ENCODE data around the gene PLXNC1. TPM values are rescaled to one million over a fixed set of nuclear protein-coding genes. Genes with fewer than 3 reads are reported as not detected.

PLXNC1 gene
- total RNA-seq = 10 to 100 TPM; 14.7 to 20.6 TPM

GRCh38 chr12:94147991-94148738 lies at the start of gene PLXNC1:
TSS of gene PLXNC1 (plus strand) at chr12:94148577. CDS start at chr12:94148972, 395 bp downstream.
- H3K9me3 Mint-ChIP-seq = no peaks in the 10 kb centered on the region
- H3K27me3 Mint-ChIP-seq = peaks cover 0 to 6% of the 10 kb centered on the region in 2 donors
- DNase-seq (ENCODE audit: low spot score) (peak; percentile 83), ATAC-seq (peak; percentile 73 to 86)
- H3K4me3 Mint-ChIP-seq = peak within 1 kb of the TSS; percentile 95
- no peak within 1 kb of the TSS for H3K27ac Mint-ChIP-seq
- peaks cover 16 to 21% of the 10 kb centered on the region in 2 donors for H3K4me1 Mint-ChIP-seq (ENCODE audit: low read depth in 2 of 2)
- no peaks in the 10 kb centered on the region for H3K36me3 Mint-ChIP-seq

GRCh38 chr12:94099191-94099590 lies 49.2 kb upstream of the PLXNC1 start:
- no peak overlapping the region for H3K4me3 Mint-ChIP-seq
- H3K27me3 Mint-ChIP-seq = peaks cover 20 to 32% of the 10 kb centered on the region in 2 donors
- no peaks in the 10 kb centered on the region for H3K9me3 Mint-ChIP-seq
- DNase-seq (ENCODE audit: low spot score) (no peak), ATAC-seq (no peak)
- no peak overlapping the region for H3K27ac Mint-ChIP-seq
- H3K36me3 Mint-ChIP-seq = no peaks in the 10 kb centered on the region
- peaks cover 17 to 18% of the 10 kb centered on the region in 2 donors for H3K4me1 Mint-ChIP-seq (ENCODE audit: low read depth in 2 of 2)

GRCh38 chr12:94099632-94100031 lies 48.7 kb upstream of the PLXNC1 start:
- H3K4me1 Mint-ChIP-seq (ENCODE audit: low read depth in 2 of 2) = peaks cover 17 to 18% of the 10 kb centered on the region in 2 donors
- H3K36me3 Mint-ChIP-seq = no peaks in the 10 kb centered on the region
- no peaks in the 10 kb centered on the region for H3K9me3 Mint-ChIP-seq
- H3K27me3 Mint-ChIP-seq = peaks cover 20 to 37% of the 10 kb centered on the region in 2 donors
- DNase-seq (ENCODE audit: low spot score) = no peak
- H3K27ac Mint-ChIP-seq = no peak overlapping the region
- no peak for ATAC-seq
- H3K4me3 Mint-ChIP-seq = no peak overlapping the region

GRCh38 chr12:94100211-94100627 lies 48.2 kb upstream of the PLXNC1 start:
- Mint-ChIP-seq H3K36me3 (no peaks in the 10 kb centered on the region), H3K4me1 (ENCODE audit: low read depth in 2 of 2) (peaks cover 17 to 18% of the 10 kb centered on the region in 2 donors), H3K9me3 (no peaks in the 10 kb centered on the region), H3K27me3 (peaks cover 23 to 43% of the 10 kb centered on the region in 2 donors), H3K4me3 (peak overlapping the region; percentile 30), H3K27ac (no peak overlapping the region)
- DNase-seq (ENCODE audit: low spot score) (no peak), ATAC-seq (no peak)

- H3K36me3 Mint-ChIP-seq = no peaks in the 10 kb centered on the region
- DNase-seq (ENCODE audit: low spot score) (peak; percentile 87), ATAC-seq (peak; percentile 80 to 87)
- H3K4me1 Mint-ChIP-seq (ENCODE audit: low read depth in 2 of 2) = peaks cover 17 to 18% of the 10 kb centered on the region in 2 donors
- H3K27ac Mint-ChIP-seq = no peak overlapping the region
- peaks cover 23 to 43% of the 10 kb centered on the region in 2 donors for H3K27me3 Mint-ChIP-seq
- no peaks in the 10 kb centered on the region for H3K9me3 Mint-ChIP-seq
- H3K4me3 Mint-ChIP-seq = peak overlapping the region; percentile 88
Measured at GRCh38 chr12:94100990-94101737, 47.2 kb upstream of the PLXNC1 start.

- ATAC-seq (peak; percentile 87 to 89), DNase-seq (ENCODE audit: low spot score) (peak; percentile 88)
- Mint-ChIP-seq H3K4me1 (ENCODE audit: low read depth in 2 of 2) (peaks cover 17 to 18% of the 10 kb centered on the region in 2 donors), H3K36me3 (no peaks in the 10 kb centered on the region), H3K9me3 (no peaks in the 10 kb centered on the region), H3K4me3 (peak overlapping the region; percentile 88), H3K27ac (peak overlapping the region in 1 of 2 donors; percentile 70), H3K27me3 (peaks cover 28 to 43% of the 10 kb centered on the region in 2 donors)
Measured at GRCh38 chr12:94101738-94102660, 46.4 kb upstream of the PLXNC1 start.

GRCh38 chr12:94103986-94104385 lies 44.4 kb upstream of the PLXNC1 start:
- Mint-ChIP-seq H3K27me3 (peaks cover 19 to 46% of the 10 kb centered on the region in 2 donors), H3K4me1 (ENCODE audit: low read depth in 2 of 2) (peaks cover 17 to 18% of the 10 kb centered on the region in 2 donors), H3K9me3 (no peaks in the 10 kb centered on the region), H3K4me3 (no peak overlapping the region), H3K27ac (peak overlapping the region in 1 of 2 donors; percentile 19), H3K36me3 (no peaks in the 10 kb centered on the region)
- ATAC-seq (no peak), DNase-seq (ENCODE audit: low spot score) (no peak)

- no peak overlapping the region for H3K27ac Mint-ChIP-seq
Measured at GRCh38 chr12:94107910-94108309, 40.5 kb upstream of the PLXNC1 start.

GRCh38 chr12:94109160-94109559 lies 39.2 kb upstream of the PLXNC1 start:
- Mint-ChIP-seq H3K4me3 (no peak overlapping the region), H3K4me1 (ENCODE audit: low read depth in 2 of 2) (no peaks in the 10 kb centered on the region), H3K36me3 (no peaks in the 10 kb centered on the region), H3K27me3 (peaks cover 18 to 25% of the 10 kb centered on the region in 2 donors), H3K9me3 (no peaks in the 10 kb centered on the region), H3K27ac (no peak overlapping the region)
- DNase-seq (ENCODE audit: low spot score) (no peak), ATAC-seq (peak; percentile 53)

More at GRCh38 chr12:94107910-94108309, 40.5 kb upstream of the PLXNC1 start:
- DNase-seq (ENCODE audit: low spot score) = no peak
- no peak for ATAC-seq
- H3K4me3 Mint-ChIP-seq = no peak overlapping the region
- peaks cover 22 to 33% of the 10 kb centered on the region in 2 donors for H3K27me3 Mint-ChIP-seq
- no peaks in the 10 kb centered on the region for H3K9me3 Mint-ChIP-seq
- no peaks in the 10 kb centered on the region for H3K36me3 Mint-ChIP-seq
- no peaks in the 10 kb centered on the region for H3K4me1 Mint-ChIP-seq (ENCODE audit: low read depth in 2 of 2)

- Mint-ChIP-seq H3K27me3 (peaks cover 13 to 14% of the 10 kb centered on the region in 2 donors), H3K9me3 (no peaks in the 10 kb centered on the region), H3K4me1 (ENCODE audit: low read depth in 2 of 2) (no peaks in the 10 kb centered on the region), H3K4me3 (no peak overlapping the region), H3K27ac (no peak overlapping the region), H3K36me3 (no peaks in the 10 kb centered on the region)
- no peak for DNase-seq (ENCODE audit: low spot score)
- ATAC-seq = no peak
Measured at GRCh38 chr12:94110258-94110657, 38.1 kb upstream of the PLXNC1 start.

- Mint-ChIP-seq H3K36me3 (no peaks in the 10 kb centered on the region), H3K27me3 (peaks cover 11 to 12% of the 10 kb centered on the region in 2 donors), H3K4me3 (no peak overlapping the region), H3K27ac (no peak overlapping the region), H3K4me1 (ENCODE audit: low read depth in 2 of 2) (no peaks in the 10 kb centered on the region), H3K9me3 (no peaks in the 10 kb centered on the region)
- ATAC-seq = no peak
- DNase-seq (ENCODE audit: low spot score) = no peak
Measured at GRCh38 chr12:94111302-94111701, 37.1 kb upstream of the PLXNC1 start.

- no peak for ATAC-seq
- no peaks in the 10 kb centered on the region for H3K36me3 Mint-ChIP-seq
- no peak overlapping the region for H3K27ac Mint-ChIP-seq
Measured at GRCh38 chr12:94112121-94112520, 36.3 kb upstream of the PLXNC1 start.

GRCh38 chr12:94114166-94114565 lies 34.2 kb upstream of the PLXNC1 start:
- Mint-ChIP-seq H3K36me3 (no peaks in the 10 kb centered on the region), H3K27ac (no peak overlapping the region)
- no peak for ATAC-seq

More at GRCh38 chr12:94112121-94112520, 36.3 kb upstream of the PLXNC1 start:
- no peak for DNase-seq (ENCODE audit: low spot score)
- peaks cover 7 to 8% of the 10 kb centered on the region in 2 donors for H3K27me3 Mint-ChIP-seq
- H3K4me3 Mint-ChIP-seq = no peak overlapping the region
- no peaks in the 10 kb centered on the region for H3K4me1 Mint-ChIP-seq (ENCODE audit: low read depth in 2 of 2)
- H3K9me3 Mint-ChIP-seq = no peaks in the 10 kb centered on the region

More at GRCh38 chr12:94114166-94114565, 34.2 kb upstream of the PLXNC1 start:
- DNase-seq (ENCODE audit: low spot score) = no peak
- Mint-ChIP-seq H3K4me3 (no peak overlapping the region), H3K27me3 (peaks cover 0 to 8% of the 10 kb centered on the region in 2 donors), H3K9me3 (no peaks in the 10 kb centered on the region), H3K4me1 (ENCODE audit: low read depth in 2 of 2) (no peaks in the 10 kb centered on the region)

Data from natural killer cell treated with Interleukin-12 subunit alpha and Interleukin-12 subunit beta and Interleukin-15 and Interleukin-18, amount 100 ng/mL, for 72 hours (primary cell).